Measurements from ENCODE around the gene CLIP3. TPM values are rescaled to one million over a fixed set of nuclear protein-coding genes. Genes with fewer than 3 reads are reported as not detected.
A peak's percentile ranks its signal among the peaks of the same experiment; 100 is the strongest.

CLIP3 gene
- total RNA-seq, 2 experiments from 2014 or later, result 0.47 to 0.85 TPM

DNA sequence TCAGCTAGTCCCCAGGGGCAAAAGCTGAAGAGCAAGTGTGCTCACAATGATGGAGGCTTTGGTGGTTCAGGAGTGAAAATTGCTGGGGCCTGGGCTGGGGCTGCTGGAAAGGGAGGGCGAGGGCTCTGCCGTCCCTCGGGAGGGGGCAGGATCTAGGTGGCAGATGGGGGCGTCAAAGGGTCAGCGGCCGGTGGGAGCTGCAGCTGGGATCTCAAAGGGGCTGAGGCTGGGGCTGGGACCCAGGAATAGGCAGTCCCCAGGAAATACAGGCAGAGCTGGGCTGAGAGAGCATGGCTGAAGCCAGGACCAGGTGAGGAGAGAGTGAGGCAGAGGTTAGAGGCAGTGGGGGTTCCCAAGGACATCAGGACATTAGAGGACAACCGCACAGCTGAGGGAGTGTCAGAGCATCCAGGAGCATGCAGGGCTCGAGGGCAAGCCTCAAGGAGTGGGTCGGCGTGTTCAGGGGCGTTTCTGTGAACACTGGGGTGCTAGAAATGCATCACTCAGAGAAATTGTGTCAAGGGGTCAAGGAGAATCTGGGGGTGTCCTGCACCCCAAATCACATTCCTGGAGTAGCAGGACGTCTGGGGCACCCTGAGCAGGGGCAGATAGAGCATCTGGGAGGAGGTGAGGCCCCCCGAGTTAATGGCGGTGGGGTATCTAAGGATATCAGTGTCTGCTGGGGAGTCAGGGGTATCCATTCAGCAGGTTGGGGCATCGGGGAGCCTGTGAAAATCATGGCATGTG is 22.9 kb downstream of the CLIP3 start:
- Mint-ChIP-seq H3K4me3 (peak overlapping the region; percentile 63), H3K27me3 (no peaks in the 10 kb centered on the region), H3K4me1 (ENCODE audit: low read depth) (peaks cover 32% of the 10 kb centered on the region), H3K36me3 (ENCODE audit: low read depth) (peaks cover 7% of the 10 kb centered on the region), H3K9me3 (no peaks in the 10 kb centered on the region), H3K27ac (peak overlapping the region; percentile 44)
- H3K9me3 ChIP-seq (ENCODE audit: control insufficient read depth in 1 of 2, insufficient read depth in 1 of 2, low read length in 2 of 2), result no peaks in the 10 kb centered on the region
- ChIA-PET CTCF (no interaction called here), POLR2A (interaction anchor here (2.9 kb wide), 1 partner anchor 14 kb away, joined by 13 read pairs; the partner anchor contains the start of gene SDHAF1)
- no peaks in the 10 kb centered on the region for H3K27me3 ChIP-seq (ENCODE audit: control insufficient read depth in 1 of 2, insufficient read depth in 2 of 2, low read length in 2 of 2)
- H3K4me3 ChIP-seq (ENCODE audit: low read length), result peak overlapping the region; percentile 31
- no peak for DNase-seq
- ATAC-seq (ENCODE audit: poor library complexity), result no peak
- TF ChIP-seq, protein P1, sequence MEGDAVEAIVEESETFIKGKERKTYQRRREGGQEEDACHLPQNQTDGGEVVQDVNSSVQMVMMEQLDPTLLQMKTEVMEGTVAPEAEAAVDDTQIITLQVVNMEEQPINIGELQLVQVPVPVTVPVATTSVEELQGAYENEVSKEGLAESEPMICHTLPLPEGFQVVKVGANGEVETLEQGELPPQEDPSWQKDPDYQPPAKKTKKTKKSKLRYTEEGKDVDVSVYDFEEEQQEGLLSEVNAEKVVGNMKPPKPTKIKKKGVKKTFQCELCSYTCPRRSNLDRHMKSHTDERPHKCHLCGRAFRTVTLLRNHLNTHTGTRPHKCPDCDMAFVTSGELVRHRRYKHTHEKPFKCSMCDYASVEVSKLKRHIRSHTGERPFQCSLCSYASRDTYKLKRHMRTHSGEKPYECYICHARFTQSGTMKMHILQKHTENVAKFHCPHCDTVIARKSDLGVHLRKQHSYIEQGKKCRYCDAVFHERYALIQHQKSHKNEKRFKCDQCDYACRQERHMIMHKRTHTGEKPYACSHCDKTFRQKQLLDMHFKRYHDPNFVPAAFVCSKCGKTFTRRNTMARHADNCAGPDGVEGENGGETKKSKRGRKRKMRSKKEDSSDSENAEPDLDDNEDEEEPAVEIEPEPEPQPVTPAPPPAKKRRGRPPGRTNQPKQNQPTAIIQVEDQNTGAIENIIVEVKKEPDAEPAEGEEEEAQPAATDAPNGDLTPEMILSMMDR (IDR thresholded peaks at IDR 0.05), result no peak
- H3K4me1 ChIP-seq (ENCODE audit: insufficient read depth, low read length), result peaks cover 39% of the 10 kb centered on the region
- intact Hi-C loops (cut with DNase I, micrococcal nuclease), result loop anchor here in 1 of 2 experiments (5.0 kb wide), 1 partner anchor 53 kb away; no protein-coding TSS in a partner anchor
- H3K36me3 ChIP-seq (ENCODE audit: insufficient read depth, low read length), result no peaks in the 10 kb centered on the region
- H3K27ac ChIP-seq (ENCODE audit: low read depth in 1 of 2, low read length in 2 of 2), result no peak overlapping the region

DNA sequence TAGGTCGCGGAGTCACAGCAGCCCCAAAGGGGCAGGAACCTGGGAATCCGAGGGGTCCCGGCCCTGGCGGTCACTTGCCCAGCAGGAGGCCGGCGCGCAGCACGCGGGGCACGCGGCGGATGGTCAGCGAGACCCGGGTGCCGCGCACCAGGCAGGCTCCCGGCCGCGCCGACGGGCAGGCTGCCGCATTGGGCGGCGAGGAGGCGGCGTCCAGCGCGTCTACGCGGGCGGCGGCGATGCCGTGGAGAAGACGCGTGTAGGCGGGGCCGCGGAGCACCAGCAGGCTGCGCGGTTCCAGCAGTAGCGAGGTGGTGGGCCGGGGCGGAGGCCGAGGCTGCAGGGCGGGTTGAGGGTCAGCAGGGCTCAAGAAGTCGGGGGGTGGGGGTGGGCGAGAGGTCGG is 23.5 kb downstream of the CLIP3 start:
- ATAC-seq (ENCODE audit: poor library complexity), result no peak

DNA sequence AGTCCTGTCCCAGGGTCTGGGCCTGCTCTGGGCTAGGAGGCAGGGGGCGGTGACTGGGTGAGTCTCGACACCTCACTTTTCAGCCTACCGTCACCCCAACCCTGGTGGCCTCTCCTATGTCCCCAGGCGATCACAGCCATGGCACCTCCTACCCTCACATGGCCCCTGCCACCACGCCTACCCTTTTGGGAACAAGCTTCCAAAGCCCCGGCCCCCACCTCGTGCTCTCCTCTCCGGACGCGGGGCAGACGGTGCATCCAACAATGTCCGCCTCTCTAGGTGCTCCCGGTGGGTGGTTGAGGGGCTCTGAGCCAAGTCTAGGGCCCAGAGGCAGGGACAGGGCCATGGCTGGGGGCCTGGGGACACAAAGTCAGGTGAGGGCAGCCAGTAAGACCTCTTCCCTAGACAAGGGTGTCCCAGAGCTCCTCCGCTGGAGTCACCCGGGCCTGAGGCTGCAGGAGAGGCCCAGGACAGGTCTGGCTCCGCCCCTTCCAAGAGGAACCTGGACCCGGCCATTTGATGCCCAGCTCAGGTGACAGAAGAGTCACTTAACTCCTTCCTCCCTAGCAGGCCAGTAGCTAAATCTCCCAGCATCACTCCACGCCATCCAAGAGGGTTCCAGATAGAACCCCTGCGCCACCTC is 24.2 kb downstream of the CLIP3 start, which contains the start of gene SYNE4:
TSS of gene SYNE4 (minus strand) at position 478 of the 643 bp plus-strand sequence. CDS start at position 346, 132 bp downstream.
- H3K36me3 Mint-ChIP-seq (ENCODE audit: low read depth), result no peaks in the 10 kb centered on the region

More for the DNA sequence above, 23.5 kb downstream of the CLIP3 start:
- H3K27ac ChIP-seq (ENCODE audit: low read depth in 1 of 2, low read length in 2 of 2), result no peak overlapping the region
- no peaks in the 10 kb centered on the region for H3K9me3 Mint-ChIP-seq
- H3K27me3 ChIP-seq (ENCODE audit: control insufficient read depth in 1 of 2, insufficient read depth in 2 of 2, low read length in 2 of 2), result no peaks in the 10 kb centered on the region
- H3K27me3 Mint-ChIP-seq, result no peaks in the 10 kb centered on the region
- peaks cover 28% of the 10 kb centered on the region for H3K4me1 Mint-ChIP-seq (ENCODE audit: low read depth)
- H3K27ac Mint-ChIP-seq, result no peak overlapping the region
- H3K36me3 Mint-ChIP-seq (ENCODE audit: low read depth), result peaks cover 4% of the 10 kb centered on the region
- ChIA-PET POLR2A (interaction anchor here (2.9 kb wide), 1 partner anchor 14 kb away, joined by 13 read pairs; the partner anchor contains the start of gene SDHAF1), CTCF (no interaction called here)
- H3K4me1 ChIP-seq (ENCODE audit: insufficient read depth, low read length), result peaks cover 34% of the 10 kb centered on the region
- peak overlapping the region; percentile 31 for H3K4me3 ChIP-seq (ENCODE audit: low read length)
- H3K4me3 Mint-ChIP-seq, result peak overlapping the region; percentile 63
- intact Hi-C loops (cut with DNase I, micrococcal nuclease), result no loop called here
- TF ChIP-seq, protein P1 (IDR thresholded peaks at IDR 0.05), result no peak
- H3K9me3 ChIP-seq (ENCODE audit: control insufficient read depth in 1 of 2, insufficient read depth in 1 of 2, low read length in 2 of 2), result no peaks in the 10 kb centered on the region
- H3K36me3 ChIP-seq (ENCODE audit: insufficient read depth, low read length), result no peaks in the 10 kb centered on the region
- peak in 12 of 14 experiments; percentile 16 to 70 (median 42) for DNase-seq

More for the DNA sequence above, 24.2 kb downstream of the CLIP3 start, which contains the start of gene SYNE4:
- Mint-ChIP-seq H3K4me3 (peak within 1 kb of the TSS; percentile 79), H3K4me1 (ENCODE audit: low read depth) (peaks cover 20% of the 10 kb centered on the region), H3K27ac (peak within 1 kb of the TSS; percentile 44), H3K9me3 (no peaks in the 10 kb centered on the region), H3K27me3 (no peaks in the 10 kb centered on the region)
- no peak within 1 kb of the TSS for H3K27ac ChIP-seq (ENCODE audit: low read depth in 1 of 2, low read length in 2 of 2)
- intact Hi-C loops (cut with DNase I, micrococcal nuclease), result no loop called here
- no peaks in the 10 kb centered on the region for H3K27me3 ChIP-seq (ENCODE audit: control insufficient read depth in 1 of 2, insufficient read depth in 2 of 2, low read length in 2 of 2)
- TF ChIP-seq, protein P1 (IDR thresholded peaks at IDR 0.05), result no peak
- H3K36me3 ChIP-seq (ENCODE audit: insufficient read depth, low read length), result no peaks in the 10 kb centered on the region
- no peak for ATAC-seq (ENCODE audit: poor library complexity)
- CTCF ChIA-PET, result no interaction called here
- no peak for DNase-seq
- H3K4me1 ChIP-seq (ENCODE audit: insufficient read depth, low read length), result peaks cover 30% of the 10 kb centered on the region
- no peaks in the 10 kb centered on the region for H3K9me3 ChIP-seq (ENCODE audit: control insufficient read depth in 1 of 2, insufficient read depth in 1 of 2, low read length in 2 of 2)
- peak within 1 kb of the TSS; percentile 31 for H3K4me3 ChIP-seq (ENCODE audit: low read length)
- POLR2A ChIA-PET, result interaction anchor here (2.9 kb wide), 1 partner anchor 13 kb away, joined by 13 read pairs; the partner anchor contains the start of gene SDHAF1
